HG02798 (cell line): Measurements from ENCODE around the gene ARHGAP31.
"Not testable (repeated sequence)": the region's sequence is repeated elsewhere in the genome, so short reads cannot be mapped to it uniquely, and the experiment has no call there.

Experiments
- ATAC-seq: cut with Tn5 transposase; IDR thresholded peaks from one replicate; pipeline ENCODE4 v1.9.1; 2021; ENCODE audit warnings: mild to moderate bottlenecking; ENCODE audit not compliant: unreplicated experiment, poor library complexity

Gene ARHGAP31

GRCh38 chr3:119347036-119347435 is 52.9 kb downstream of the ARHGAP31 start:
- ATAC-seq, result no peak

DNA sequence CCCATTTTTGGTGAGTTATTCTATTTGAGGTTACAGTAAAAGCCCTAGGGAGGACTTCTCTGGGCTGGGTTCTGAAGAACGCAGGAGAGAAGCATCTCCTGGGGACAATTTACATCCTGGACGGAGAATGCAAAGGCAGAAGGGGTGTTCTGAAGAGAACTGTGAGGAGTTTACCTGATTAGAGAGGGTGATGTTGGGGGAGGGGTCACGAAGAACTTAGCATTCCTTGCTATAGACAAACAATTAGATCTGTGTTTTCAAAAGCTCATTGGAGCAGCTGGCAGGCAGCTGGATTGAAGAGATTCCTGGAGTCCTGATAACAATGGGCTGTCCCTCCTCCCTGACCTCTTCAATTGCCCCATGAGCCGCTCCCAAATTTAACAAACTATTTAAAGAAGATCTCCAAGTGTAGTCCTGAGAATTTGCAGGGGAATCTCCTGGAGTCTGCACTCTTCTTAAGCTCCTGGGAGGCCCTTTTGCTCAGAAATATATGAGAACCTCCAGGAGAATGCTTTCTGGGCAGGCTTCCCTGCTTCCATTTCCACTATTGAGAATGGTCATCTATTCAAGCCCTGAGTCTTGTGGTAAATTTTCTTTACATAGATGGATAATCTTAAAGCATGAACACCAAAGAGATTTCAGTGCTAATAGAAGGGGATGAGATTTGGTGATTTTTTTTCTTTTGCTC is 55.3 kb downstream of the ARHGAP31 start:
- ATAC-seq, result no peak

GRCh38 chr3:119350114-119350513 is 55.9 kb downstream of the ARHGAP31 start:
- no peak for ATAC-seq

GRCh38 chr3:119351581-119351980 is 57.4 kb downstream of the ARHGAP31 start:
- no peak for ATAC-seq

GRCh38 chr3:119352034-119352609 is 57.9 kb downstream of the ARHGAP31 start:
- peak; percentile 96 for ATAC-seq

DNA sequence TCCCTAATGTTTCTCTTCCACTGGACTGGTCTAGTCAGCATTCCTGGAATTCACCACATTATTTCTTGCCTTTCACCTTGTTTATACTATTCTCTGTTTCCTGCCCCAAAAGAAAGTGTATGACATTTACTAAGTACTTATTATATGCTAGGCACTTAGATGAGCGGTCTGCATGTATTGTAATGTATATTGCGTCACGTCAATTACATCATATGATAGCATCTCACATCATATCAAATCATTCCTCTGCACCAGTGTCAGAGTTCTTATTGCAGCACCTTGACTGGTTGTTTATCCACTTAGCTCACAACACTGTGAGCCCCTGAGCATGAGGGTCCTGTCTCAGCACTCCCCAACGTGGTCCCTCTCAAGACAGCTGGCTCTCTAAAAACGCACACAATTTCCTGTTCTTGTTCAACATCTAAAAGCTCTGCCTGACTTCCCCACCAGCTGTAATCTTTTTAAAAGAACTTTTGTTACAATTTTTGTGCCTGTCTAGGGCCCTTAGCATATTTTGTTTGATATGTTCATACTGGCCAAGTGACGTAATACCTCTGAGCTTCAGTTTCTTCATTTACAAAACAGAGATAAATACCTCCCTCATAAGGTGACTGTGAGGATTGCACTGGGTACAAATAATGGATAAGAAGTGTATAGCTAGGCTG is 58.8 kb downstream of the ARHGAP31 start:
- peak; percentile 36 for ATAC-seq

DNA sequence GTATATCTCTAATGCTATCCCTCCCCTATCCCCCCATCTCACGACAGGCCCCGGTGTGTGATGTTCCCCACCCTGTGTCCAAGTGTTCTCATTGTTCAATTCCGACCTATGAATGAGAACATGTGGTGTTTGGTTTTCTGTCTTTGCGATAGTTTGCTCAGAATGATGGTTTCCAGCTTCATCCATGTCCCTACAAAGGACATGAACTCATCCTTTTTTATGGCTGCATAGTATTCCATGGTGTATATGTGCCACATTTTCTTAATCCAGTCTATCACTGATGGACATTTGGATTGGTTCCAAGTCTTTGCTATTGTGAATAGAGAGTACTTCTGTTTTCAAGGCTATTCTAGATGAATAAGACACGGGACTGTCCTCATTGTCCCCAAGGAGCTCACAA is 61.4 kb downstream of the ARHGAP31 start:
- ATAC-seq, result not testable (repeated sequence)

DNA sequence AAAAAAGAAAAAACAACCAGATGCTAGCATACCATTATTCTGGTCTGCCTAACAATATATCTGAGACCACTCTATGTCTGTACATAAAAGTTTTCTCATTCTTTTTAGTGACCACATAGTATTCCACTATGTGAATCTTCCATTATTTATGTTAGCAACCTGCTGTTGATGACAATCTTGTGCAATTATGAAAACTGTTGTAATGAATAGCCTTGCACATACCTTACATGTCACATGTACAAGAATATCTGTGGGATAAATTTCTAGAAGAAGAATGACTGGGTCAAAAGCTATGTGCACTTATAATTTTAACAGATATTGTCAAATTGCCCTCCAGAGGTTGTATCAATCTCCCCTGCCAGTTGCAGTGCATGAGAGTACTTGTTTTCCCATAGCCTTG is 62.5 kb downstream of the ARHGAP31 start:
- no peak for ATAC-seq

DNA sequence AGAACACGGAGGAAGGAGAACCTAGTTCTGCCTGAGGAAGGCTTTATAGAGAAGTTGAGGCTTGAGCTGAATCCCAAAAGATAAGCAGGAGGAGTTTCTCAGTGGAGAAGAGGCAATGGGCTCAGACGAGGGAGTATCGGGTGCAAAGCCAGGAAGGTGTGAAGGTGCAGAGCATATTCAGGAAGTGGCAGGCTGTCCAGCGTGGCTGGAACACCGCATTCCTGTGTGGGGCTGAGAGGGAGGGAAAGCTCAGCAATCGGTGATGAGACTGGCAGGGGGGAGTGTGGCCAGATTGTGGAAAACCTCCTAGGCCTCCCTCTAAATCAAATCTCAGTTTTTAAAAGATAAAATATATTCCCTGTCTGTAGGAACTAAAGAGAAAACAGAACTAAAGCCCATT is 63.0 kb downstream of the ARHGAP31 start:
- ATAC-seq, result no peak

- peak; percentile 62 for ATAC-seq
These were observed 65.5 kb downstream of the ARHGAP31 start for GRCh38 chr3:119359476-119360326.

DNA sequence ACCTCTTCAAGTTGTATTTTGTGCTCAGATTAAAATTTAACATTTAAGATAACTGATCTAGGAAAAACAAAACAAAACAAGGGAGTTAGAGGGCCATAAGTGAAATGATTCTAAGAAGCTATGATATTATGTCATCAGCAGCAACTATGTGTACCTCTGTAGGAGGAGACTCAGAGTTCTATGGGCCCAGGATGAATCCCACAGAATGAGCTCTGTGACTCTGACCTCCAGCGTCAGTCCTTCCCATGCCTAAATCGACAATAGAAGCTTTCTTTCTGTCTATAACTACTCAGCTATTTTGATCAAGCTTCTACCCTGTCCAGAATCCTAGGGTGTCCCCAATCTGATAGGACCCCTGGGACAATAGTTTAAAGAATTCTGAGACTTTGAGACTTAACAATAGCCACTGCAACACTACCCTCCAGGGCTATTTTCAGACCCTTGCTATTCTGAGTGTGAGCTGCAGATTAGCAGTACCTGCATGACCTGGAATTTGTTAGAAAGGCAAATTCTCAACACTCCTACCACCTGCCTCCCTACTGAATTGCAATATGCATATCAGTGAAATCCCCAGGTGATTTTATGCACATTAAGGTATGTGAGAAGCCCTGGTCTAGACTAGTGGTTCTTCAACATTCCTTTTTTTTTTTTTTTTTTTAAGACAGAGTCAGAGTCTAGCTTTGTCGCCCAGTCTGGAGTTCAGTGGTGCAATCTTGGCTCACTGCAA is 66.7 kb downstream of the ARHGAP31 start:
- ATAC-seq, result no peak

GRCh38 chr3:119362010-119362409 is 67.8 kb downstream of the ARHGAP31 start:
- no peak for ATAC-seq

DNA sequence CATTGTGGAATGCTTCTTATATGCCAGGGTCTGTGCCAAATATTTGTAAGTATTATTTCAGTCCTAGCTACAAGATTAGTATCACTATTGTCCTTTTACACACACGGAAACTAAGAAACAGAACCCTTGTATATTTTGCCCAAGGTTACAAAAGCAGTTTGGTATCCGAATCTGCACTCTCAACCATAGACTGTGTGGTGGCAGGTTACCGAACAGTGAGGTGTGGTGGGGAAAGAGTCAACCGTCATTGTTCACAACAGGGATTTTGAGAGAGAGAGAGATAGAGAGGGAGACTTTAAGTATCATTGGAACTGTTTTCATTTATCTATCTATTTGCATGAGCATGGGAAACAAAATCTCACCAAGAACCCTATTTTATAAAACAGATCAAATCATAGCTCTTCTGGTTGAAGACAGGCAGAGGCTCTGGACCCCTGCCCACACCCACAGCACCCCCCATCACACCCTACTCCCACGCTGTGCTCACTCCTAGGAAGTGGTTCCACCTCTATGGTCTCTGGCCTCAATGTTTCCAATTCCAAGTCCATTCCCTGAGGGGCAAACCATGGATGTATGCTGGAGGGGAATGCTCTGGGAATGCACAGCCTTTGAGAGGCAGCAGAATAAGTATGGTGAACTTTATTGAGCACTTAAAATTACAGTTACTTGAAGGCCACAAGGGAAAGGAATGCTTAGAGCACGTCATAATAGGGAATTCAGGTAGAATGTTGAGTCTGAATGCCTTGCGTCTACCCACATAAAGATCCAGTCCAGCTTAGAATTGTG is 69.0 kb downstream of the ARHGAP31 start:
- ATAC-seq, result no peak

- ATAC-seq, result no peak
These were observed 70.2 kb downstream of the ARHGAP31 start for GRCh38 chr3:119364401-119364800.

DNA sequence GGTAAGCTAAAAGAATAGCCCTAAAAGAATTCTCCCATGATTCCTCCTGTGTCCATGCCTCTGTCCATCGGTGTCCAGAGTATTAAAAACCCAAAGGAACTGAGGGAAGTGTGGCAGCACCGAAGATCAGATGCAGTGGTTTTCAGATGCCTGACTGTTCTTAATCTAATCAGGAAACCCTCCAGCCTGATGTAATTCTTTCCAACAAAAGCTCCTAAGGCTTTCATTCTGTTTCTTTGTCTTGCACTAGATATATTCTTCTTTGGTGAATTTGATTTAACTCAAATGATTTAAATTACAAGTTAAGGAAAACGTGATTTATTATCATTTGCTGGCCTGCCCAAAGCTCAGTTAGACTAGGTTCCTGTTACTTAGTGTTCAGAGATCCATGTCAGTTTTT is 71.2 kb downstream of the ARHGAP31 start:
- no peak for ATAC-seq

GRCh38 chr3:119367000-119367399 is 72.8 kb downstream of the ARHGAP31 start:
- ATAC-seq, result no peak

DNA sequence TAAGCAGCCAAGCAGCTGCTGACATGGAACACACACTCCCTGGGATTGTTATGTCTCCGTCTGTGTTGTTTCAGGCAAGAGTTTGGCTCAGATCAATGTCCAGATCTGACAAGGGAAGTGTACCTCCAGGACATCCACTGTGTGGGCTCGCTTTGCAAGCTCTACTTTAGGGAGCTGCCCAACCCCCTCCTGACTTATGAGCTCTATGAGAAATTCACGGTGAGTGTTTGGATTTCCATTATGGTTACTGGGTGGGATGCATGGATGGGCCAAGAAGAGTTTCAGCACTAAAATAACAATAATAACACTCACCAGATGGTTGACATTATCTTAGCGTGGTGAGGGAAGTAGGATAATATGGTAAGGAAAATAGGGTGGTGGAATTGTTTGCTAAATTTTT is 74.1 kb downstream of the ARHGAP31 start:
- ATAC-seq, result no peak

DNA sequence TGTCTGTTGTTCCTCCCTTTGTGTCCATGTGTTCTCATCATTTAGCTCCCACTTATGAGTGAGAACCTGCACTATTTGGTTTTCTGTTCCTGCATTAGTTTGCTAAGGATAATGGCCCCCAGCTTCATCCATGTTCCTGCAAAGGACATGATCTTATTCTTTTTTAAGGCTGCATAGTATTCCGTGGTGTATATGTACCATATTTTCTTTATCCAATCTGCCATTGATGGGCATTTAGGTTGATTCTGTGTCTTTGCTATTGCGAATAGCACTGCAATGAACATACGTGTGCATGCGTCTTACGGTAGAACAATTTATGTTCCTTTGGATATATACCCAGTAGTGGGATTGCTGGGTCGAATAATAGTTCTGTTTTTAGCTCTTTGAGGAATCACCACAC is 77.6 kb downstream of the ARHGAP31 start:
- ATAC-seq, result not testable (repeated sequence)

- no peak for ATAC-seq
These were observed 80.9 kb downstream of the ARHGAP31 start for GRCh38 chr3:119375106-119375505.
